A673 (cell line): ENCODE data around the gene CDRT4. TPM values are rescaled to one million over a fixed set of nuclear protein-coding genes. Genes with fewer than 3 reads are reported as not detected.

Experiments
- BruUV-seq: library from RNA; stranded (reverse); fragments of 400-500 nt; replicated peaks from 2 replicates; lab custom pipeline; 2021; lab: Mats Ljungman, UMichigan
- CTCF ChIA-PET: fragments of 300-600 bp; sonication (Branson Sonifier 250); formaldehyde crosslinking; loops from one replicate; lab custom pipeline; 2022; ENCODE audit warnings: antibody characterized with exemption; lab: Charles Lee
- POLR2A ChIA-PET: fragments of 300-600 bp; sonication (Branson Sonifier 250); formaldehyde crosslinking; loops from one replicate; lab custom pipeline; 2022; ENCODE audit warnings: antibody characterized with exemption; ENCODE audit not compliant: low non-redundant PET; lab: Charles Lee
- DNase-seq: peaks from one replicate; pipeline ENCODE4 v3.0.0-alpha.2; 2015; ENCODE audit warnings: low spot score
- H3K27ac ChIP-seq: fragments of 200-600 bp; sonication (generic); 2 replicates; pipeline ENCODE4 v1.5.1; 2016; ENCODE audit warnings: mixed run types, low read depth, mild to moderate bottlenecking, mixed read lengths, antibody characterized with exemption, low read length; ENCODE audit not compliant: poor library complexity, severe bottlenecking
- H3K27me3 ChIP-seq: fragments of 200-600 bp; sonication (generic); replicated peaks from 2 replicates; pipeline ENCODE4 v1.6.1; 2017; ENCODE audit warnings: mixed run types, low read depth, mild to moderate bottlenecking, mixed read lengths, antibody characterized with exemption, low read length; ENCODE audit not compliant: insufficient read depth, poor library complexity
- H3K36me3 ChIP-seq: fragments of 200-600 bp; sonication (generic); 2 replicates; pipeline ENCODE4 v1.6.1; 2016; ENCODE audit warnings: mixed run types, mild to moderate bottlenecking, mixed read lengths, antibody characterized with exemption, low read length; ENCODE audit not compliant: insufficient read depth, poor library complexity, severe bottlenecking
- H3K4me1 ChIP-seq: fragments of 200-600 bp; sonication (generic); 2 replicates; pipeline ENCODE4 v1.6.1; 2017; ENCODE audit warnings: mixed run types, mild to moderate bottlenecking, mixed read lengths, antibody characterized with exemption, low read length; ENCODE audit not compliant: insufficient read depth, poor library complexity, severe bottlenecking
- H3K4me3 ChIP-seq: fragments of 200-600 bp; sonication (generic); 2 replicates; pipeline ENCODE4 v1.5.1; 2016; ENCODE audit warnings: low read depth, mixed run types, mild to moderate bottlenecking, mixed read lengths, low read length; ENCODE audit not compliant: poor library complexity, severe bottlenecking
- H3K9me3 ChIP-seq: fragments of 200-600 bp; sonication (generic); 2 replicates; pipeline ENCODE4 v1.6.1; 2016; ENCODE audit warnings: mixed run types, low read depth, mild to moderate bottlenecking, mixed read lengths, antibody characterized with exemption, low read length; ENCODE audit not compliant: poor library complexity, severe bottlenecking
- CTCF ChIP-seq: fragments of 300-800, 200-600 bp; sonication (generic); conservative IDR thresholded peaks from 2 replicates; pipeline ENCODE4 v1.5.1; 2017; ENCODE audit warnings: low read depth, mild to moderate bottlenecking, antibody characterized with exemption, low read length, moderate library complexity, mixed read lengths
- EZH2 ChIP-seq: fragments of 200-600 bp; sonication (generic); IDR thresholded peaks from 2 replicates; pipeline ENCODE4 v1.6.1; 2017; ENCODE audit warnings: borderline replicate concordance, low read depth, mild to moderate bottlenecking, mixed read lengths, antibody characterized with exemption, low read length; ENCODE audit not compliant: poor library complexity, severe bottlenecking
- intact Hi-C: fragments of 100-400 bp; cut with micrococcal nuclease; formaldehyde crosslinking; loops from one replicate; pipeline ENCODE4 v1.10.0; 2022; ENCODE audit not compliant: unreplicated experiment
- total RNA-seq: library from RNA; stranded (reverse); gene quantifications from 2 replicates; pipeline ENCODE4 v1.2.3, GENCODE V29; 2021

Gene CDRT4
- total RNA-seq, 1 experiment from 2014 or later = 0.62 TPM

- CTCF ChIA-PET = no interaction called here
Observed at GRCh38 chr17:15493693-15494035, 26.2 kb upstream of the CDRT4 start.

GRCh38 chr17:15492791-15493692 lies 25.6 kb upstream of the CDRT4 start:
- intact Hi-C loops = no loop called here
- CTCF ChIA-PET = no interaction called here

More at GRCh38 chr17:15493693-15494035, 26.2 kb upstream of the CDRT4 start:
- intact Hi-C loops = no loop called here
- Histone ChIP-seq H3K4me3 (no peak overlapping the region), H3K4me1 (no peaks in the 10 kb centered on the region), H3K27me3 (no peaks in the 10 kb centered on the region), H3K27ac (no peak overlapping the region), H3K36me3 (no peaks in the 10 kb centered on the region), H3K9me3 (no peaks in the 10 kb centered on the region)
- TF ChIP-seq CTCF (no peak), EZH2 (no peak)
- POLR2A ChIA-PET = no interaction called here
- DNase-seq = no peak
- BruUV-seq = no TSS peak

GRCh38 chr17:15492186-15492585 lies 24.8 kb upstream of the CDRT4 start:
- Histone ChIP-seq H3K27ac (no peak overlapping the region), H3K4me1 (no peaks in the 10 kb centered on the region), H3K27me3 (no peaks in the 10 kb centered on the region), H3K9me3 (no peaks in the 10 kb centered on the region), H3K36me3 (no peaks in the 10 kb centered on the region), H3K4me3 (no peak overlapping the region)
- BruUV-seq = no TSS peak
- intact Hi-C loops = no loop called here
- POLR2A ChIA-PET = no interaction called here
- no peak for DNase-seq
- CTCF ChIA-PET = no interaction called here
- no peak for TF ChIP-seq EZH2

More at GRCh38 chr17:15492791-15493692, 25.6 kb upstream of the CDRT4 start:
- POLR2A ChIA-PET = no interaction called here
- no TSS peak for BruUV-seq
- no peaks in the 10 kb centered on the region for H3K36me3 ChIP-seq
- DNase-seq = peak; percentile 17
- H3K4me3 ChIP-seq = no peak overlapping the region
- H3K4me1 ChIP-seq = no peaks in the 10 kb centered on the region
- no peak overlapping the region for H3K27ac ChIP-seq
- H3K27me3 ChIP-seq = no peaks in the 10 kb centered on the region
- TF ChIP-seq EZH2 (no peak), CTCF (no peak)
- no peaks in the 10 kb centered on the region for H3K9me3 ChIP-seq
